ENCODE results near the gene CLEC4G.

CLEC4G gene

GRCh38 chr19:7690779-7691258 lies 41.1 kb downstream of the CLEC4G start:
- DNase-seq = no peak

GRCh38 chr19:7689165-7689564 lies 42.7 kb downstream of the CLEC4G start:
- DNase-seq = no peak

DNA sequence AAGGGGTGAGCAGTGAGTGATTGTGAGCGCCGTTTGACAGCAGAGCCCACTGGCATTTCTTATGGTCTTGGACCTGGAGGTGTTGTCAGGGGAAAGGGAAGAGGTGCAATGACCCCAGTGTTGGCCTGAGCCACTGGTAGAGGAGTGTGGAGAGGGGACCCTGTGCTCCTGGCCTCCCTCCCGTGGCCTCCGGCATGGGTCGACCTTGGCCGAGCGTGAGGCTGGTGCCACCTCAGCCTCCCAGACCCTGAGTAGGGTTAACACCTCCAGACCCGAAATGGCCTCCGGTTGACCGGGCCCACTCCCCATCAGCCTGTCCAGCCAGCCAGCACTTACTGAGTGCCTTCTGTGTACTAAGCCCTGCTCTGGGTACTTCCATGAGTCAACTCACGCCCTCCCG lies 44.7 kb downstream of the CLEC4G start:
- no peak for DNase-seq

- no peak for DNase-seq
These were observed 46.1 kb downstream of the CLEC4G start for GRCh38 chr19:7685546-7686445.

DNA sequence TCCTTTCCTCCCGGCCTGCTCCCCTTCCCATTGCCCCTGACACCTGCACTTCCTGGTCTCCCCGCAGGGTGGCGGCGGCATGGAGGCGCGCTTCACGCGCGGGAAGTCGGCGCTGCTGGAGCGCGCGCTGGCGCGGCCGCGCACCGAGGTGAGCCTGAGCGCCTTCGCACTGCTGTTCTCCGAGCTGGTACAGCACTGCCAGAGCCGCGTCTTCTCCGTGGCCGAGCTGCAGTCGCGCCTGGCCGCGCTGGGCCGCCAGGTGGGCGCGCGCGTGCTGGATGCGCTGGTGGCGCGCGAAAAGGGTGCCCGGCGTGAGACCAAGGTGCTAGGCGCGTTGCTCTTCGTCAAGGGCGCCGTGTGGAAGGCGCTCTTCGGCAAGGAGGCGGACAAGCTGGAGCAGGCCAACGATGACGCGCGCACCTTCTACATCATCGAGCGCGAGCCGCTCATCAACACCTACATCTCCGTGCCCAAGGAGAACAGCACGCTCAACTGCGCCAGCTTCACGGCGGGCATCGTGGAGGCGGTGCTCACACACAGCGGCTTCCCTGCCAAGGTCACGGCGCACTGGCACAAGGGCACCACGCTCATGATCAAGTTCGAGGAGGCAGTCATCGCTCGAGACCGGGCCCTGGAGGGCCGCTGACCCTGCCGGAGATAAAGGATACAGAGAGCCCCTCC lies 49.6 kb downstream of the CLEC4G start:
- no peak for DNase-seq

GRCh38 chr19:7681340-7682174 lies 50.4 kb downstream of the CLEC4G start:
- peak; percentile 94 to 97 for DNase-seq

DNA sequence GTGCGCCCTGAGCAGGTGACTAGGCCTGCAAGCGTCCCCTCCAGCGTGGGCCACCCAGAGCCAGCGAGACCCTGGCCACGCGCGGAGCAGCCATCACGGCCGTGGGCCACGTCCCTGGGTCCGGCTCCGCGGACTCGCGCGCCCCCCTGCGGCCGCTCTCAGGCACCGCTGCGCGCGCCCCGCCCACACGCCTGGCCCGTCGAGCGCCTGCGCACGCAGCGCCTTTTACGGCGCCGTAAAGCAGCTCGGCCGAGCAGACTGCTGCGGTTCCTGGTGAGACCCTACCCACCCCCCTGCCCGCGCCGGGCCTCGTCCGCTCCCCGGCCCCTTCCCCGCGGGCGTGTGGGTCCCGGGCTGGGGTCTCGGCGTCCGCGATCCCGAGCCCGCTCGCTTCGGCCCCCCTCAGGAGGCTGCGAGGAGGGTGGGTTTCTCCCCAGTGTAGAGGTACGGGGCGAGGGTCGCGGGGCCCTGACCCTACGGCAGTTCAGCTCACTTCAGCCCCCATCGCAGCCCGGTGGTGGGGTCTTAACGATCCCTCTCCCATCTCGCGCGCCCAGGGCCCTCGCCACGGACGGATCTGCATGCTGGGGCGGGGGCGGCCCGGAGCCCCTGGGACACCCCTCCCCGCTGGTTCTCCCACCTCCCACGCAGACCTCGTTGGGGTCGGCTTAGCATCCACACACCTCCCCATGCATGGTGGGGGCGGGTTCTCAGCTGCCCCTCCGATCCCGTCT lies 51.1 kb downstream of the CLEC4G start, which contains the start of gene TRAPPC5:
Gene TRAPPC5, plus strand, starts transcription at position 228 of the 734 bp plus-strand sequence. CDS start 1,421 bp downstream, outside the sequence.
- peak; percentile 63 to 71 for DNase-seq

DNA sequence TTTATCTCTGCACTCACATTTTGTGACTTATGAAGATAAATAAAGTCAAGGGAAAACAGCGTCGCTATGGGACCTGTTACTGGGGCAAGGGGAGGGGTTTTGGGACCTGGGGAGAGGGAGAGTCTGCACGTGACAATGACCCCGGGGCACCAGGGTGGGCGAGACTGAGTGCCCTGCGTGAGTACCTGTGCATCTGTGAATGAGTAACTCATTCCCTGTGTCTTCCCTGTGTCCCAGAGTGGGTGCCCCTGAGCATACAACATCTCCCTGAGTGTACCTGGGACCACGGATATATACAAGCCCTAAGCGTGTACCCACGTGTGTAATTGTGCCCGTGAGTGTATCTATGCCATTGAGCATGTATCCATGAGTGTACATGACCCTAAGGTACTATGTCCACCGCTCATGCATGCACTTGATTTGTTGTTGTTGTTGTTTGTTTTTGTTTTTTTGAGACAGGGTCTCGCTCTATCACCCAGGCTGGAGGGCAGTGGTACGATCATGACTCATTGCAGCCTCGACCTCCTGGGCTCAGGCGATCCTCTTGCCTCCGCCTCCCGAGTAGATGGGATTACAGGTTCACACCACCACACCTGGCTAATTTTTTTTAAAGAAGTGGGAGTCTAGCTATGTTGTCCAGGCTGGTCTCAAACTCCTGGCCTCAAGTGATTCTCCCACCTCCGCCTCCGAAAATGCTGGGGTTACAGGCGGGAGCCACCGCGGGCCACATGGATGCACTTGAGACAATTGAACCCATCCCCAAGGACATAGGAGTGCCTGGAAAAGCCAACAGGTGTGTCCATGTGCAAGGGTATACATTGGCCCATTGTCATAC lies 51.9 kb downstream of the CLEC4G start:
- no peak for DNase-seq

DNA sequence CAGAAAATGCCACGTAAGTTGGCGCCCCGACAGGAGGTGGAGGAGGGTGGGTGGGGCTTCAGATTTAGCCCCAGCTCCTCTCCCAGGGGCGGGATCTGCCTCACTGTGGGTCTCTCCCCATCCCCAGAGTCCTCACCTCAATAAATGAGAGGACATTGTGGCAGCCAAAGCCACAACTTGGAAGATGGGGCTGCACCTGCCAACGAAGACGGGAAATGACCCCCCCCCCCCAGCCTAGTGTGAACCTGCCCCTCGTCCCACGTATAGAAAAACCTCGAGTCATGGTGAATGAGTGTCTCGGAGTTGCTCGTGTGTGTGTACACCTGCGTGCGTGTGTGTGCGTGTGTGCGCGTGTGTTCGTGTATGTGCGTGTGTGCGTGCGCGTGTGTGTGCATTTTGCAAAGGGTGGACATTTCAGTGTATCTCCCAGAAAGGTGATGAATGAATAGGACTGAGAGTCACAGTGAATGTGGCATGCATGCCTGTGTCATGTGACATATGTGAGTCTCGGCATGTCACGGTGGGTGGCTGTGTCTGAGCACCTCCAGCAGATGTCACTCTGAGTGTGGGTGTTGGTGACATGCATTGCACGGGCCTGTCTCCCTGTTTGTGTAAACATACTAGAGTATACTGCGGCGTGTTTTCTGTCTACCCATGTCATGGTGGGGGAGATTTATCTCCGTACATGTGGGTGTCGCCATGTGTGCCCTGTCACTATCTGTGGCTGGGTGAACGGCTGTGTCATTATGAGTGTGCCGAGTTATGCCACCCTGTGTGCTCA lies 52.7 kb downstream of the CLEC4G start:
- peak; percentile 29 to 30 for DNase-seq
